Prostate gland (tissue), 2 donors: ENCODE measurements around the gene TMEM59L.

Experiments used
- CTCF ChIP-seq, 4 experiments: fragments of 200-600 bp in 2 of 4; fragments of 450-650 bp in 2 of 4; sonication (generic) in 2 of 4; IDR thresholded peaks; 1 replicate in 3 of 4; 2 replicates in 1 of 4; pipeline ENCODE4 v1.5.1; 2016 to 2019; ENCODE audit warnings: antibody characterized with exemption in 4 of 4, mild to moderate bottlenecking in 2 of 4, moderate library complexity in 2 of 4
- POLR2AphosphoS5 ChIP-seq: sonication (generic); formaldehyde crosslinking; IDR thresholded peaks from one replicate; pipeline ENCODE4 v1.6.1; 2017; ENCODE audit warnings: antibody characterized with exemption

- TF ChIP-seq CTCF (IDR thresholded peaks at IDR 0.05) (no peak), POLR2AphosphoS5 (no peak)
These were observed 1.0 kb downstream of the TMEM59L start for GRCh38 chr19:18613589-18614234.
